ENCODE data around the gene PDSS2.

GRCh38 chr6:107355659-107356058, 103.7 kb downstream of the PDSS2 start:
- no peak for TF ChIP-seq CTCF (conservative IDR thresholded peaks at IDR 0.05 in 1 of 2, IDR thresholded peaks at IDR 0.05 in 1 of 2; ENCODE audit: extremely low read depth in 1 of 2, insufficient read depth in 1 of 2, low read depth in 1 of 2, low read length in 2 of 2)
- no peak for TF ChIP-seq EZH2 (IDR thresholded peaks at IDR 0.05; ENCODE audit: borderline replicate concordance, low read length)

Data from mammary epithelial cell (primary cell).